ENCODE measurements around the gene SLC7A14. TPM values are rescaled to one million over a fixed set of nuclear protein-coding genes. Genes with fewer than 3 reads are reported as not detected.

Gene SLC7A14
- 0.10 TPM for total RNA-seq

DNA sequence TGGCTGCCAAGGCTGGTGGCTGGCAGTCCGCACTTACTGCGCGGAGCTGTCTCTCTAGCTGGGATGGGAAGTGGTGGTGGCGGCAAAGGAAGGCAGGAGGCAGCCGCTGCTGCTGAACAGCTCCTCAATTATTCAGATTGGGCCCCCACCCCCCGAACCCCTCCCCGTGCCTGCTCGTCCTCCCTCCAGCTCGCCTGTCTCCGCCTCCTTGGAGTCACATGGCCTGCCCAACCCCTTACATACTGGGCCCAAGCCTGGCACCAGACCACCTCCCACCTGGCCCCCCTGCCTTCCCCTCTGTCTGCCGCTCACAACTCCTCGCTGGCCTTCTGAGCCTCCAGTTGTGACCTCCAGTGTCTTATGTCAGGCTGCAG, at the start of gene SLC7A14:
TSS of gene SLC7A14 (minus strand) at position 139 of the 374 bp plus-strand sequence. CDS start 59,139 bp downstream, outside the sequence.
- peak; percentile 2 for DNase-seq

DNA sequence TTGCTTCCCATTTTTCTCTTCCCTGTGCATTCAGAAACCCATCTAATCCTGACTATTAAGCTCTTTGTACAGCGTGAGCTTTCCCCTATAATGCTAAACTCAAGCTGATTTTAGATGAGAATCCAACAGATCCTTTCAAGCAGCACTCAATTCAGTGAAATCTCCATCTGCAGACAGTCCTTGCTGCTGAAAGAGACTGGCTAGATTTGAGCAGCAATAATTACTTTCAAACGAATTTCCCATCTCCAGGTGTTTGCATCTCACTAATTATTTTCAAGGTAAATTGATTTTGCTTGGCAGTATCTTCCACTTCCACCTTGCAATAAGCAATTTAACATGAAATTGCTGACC, 49.5 kb upstream of the SLC7A14 start:
- no peak for DNase-seq

DNA sequence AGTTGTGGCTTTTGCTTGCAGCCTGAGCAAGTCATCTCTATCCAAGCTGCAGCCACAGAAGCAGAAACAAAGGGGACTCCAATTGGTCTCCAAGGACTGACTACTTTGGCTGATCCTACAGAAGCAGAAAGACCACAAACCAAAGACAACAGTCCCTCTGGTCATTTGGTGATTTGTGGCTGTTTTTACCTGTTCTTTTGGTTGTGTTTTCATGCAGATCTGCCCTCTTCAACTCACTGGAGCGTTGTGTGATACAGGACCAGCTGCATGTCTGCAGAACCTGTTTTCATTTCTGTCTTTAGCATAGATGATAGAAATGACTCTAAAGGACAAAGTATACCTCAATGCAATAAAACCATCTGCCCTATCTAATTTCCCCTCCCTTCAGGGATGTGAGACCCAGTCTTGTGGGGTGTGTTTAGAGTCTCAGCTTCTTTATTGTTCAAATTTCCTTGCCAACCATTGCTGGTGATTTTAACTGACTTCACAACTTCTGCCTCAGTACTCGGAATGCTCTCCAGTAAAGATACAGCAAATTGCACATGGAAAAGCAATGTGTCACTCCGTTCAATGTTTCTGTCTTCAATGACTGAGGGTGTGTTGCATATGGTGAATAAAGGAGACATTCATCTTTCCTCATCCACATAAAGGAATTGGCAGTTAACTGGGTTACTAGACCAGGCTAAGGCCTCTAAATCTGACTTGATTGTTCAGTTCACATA, 48.9 kb upstream of the SLC7A14 start:
- DNase-seq = no peak

DNA sequence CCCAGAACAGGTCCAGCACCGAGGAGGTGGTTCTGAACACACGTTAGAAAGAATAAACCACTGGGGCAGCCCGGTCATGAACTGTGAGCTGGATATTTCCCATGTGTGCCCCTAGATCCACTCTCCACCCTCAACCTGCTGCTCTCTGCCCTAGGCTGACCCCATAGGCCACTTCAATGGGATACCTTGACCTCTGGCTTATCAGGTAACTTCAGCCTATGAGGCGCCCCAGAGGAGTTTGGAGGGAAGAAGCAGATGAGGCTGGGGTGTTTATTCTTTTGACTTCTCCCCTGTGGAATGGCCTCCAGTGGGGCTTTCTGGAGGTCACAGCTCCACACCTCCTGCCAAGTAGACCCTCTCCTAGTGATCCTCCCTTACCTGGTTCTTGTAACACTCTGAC, 47.7 kb upstream of the SLC7A14 start:
- no peak for DNase-seq

DNA sequence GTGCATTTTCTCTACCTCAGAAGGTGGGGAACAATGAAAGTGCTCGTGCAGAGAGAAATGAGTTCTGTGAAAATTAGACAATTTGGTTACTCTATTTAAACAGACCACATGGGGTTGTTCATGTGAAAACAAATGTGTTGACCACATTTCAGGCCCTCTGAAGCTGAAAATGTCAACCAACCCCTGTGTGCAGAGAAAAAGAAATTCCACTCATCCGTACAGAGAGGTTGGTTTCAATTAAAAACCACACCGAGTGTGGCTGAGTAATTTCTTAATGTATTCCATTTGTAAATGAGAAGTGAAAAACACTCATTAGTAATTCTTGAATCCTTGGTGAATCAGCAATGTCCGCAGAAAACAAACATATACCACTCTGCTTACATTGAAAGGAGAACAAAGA, 46.9 kb upstream of the SLC7A14 start:
- no peak for DNase-seq

DNA sequence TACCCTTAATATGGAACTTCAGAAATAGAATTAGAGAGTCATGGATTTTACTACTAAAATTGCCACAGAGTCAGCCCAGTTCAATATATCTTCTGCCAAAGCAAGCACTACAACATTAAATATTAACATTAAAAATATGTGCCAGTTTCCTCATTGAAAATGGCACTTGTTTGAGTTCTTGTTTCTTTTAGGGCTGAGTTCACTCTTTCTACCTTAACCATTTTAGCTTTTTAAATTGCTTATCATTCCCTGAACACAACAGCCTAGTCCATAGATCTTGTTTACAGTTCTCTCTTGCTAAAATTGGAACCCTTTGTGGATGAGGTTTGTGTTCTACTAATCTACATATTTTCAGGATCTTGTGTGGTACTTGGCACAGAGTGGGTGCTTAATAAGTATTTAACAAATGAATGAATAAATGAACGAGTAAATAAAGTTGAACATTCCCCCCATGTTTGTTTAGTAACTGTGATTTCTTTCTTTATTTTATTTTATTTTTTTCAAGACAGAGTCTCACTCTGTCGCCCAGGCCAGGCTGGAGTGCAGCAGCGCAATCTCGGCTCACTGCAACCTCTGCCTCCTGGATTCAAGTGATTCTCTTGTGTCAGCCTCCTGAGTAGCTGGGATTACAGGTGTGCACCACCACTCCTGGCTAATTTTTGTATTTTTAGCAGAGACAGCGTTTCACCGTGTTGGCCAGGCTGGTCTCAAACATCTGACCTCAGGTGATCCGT, 46.0 kb upstream of the SLC7A14 start:
- no peak for DNase-seq

DNA sequence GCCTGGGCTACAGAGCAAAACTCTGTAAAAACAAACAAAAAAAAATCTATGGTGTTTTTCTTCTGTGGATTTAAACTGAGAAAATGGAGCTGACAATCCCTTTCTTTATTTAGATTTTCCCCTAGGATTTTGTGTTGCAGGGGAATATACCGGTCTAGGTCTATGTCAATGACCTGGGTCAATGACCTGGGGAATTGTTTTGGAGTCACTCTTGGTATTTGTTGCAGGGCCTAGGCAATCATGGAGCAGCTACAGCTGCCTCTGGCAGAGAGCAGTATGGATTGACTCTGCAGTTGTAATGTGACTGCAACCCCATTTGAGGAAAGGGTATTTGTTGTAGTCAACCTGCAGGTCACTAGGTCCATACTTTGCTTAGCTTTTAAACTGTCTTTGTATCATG, 37.6 kb upstream of the SLC7A14 start:
- DNase-seq = no peak

DNA sequence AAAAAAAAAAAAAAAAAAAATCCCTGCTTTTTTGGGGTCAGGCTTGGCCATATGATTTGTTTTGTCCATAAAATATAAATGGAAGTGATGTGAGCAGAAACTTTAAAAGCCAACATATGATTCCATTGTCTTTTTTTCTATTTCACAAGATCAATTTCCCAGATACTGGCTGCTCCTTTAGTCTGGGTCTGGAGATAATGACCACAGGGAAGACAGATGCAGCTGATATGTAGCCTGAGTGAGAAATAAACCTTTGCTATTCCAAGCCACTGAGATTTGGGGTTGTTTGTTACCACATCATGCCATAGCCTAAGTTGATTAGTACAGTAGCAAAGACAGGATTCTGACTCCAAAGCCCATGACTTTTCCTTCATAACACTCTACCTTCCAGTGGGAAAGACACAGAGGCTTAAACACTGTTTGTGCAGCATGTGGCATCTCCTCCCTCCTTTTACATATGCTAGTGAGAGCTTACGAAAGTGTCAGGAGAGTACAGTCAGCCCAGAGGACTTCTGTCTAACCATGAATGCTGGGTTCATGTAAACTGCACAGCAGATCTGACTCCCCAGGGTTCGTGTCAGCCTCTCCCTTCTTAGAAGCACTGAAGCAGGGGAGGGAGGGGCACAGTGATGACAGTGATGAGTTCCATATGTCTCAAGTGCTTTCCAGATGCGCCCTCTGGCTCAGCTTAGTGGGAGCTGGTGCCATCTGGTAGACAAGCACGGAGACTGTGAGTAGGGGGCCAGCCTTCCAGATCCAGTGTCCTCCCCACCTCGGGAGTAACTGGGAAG, 36.7 kb upstream of the SLC7A14 start:
- peak; percentile 79 for DNase-seq

DNA sequence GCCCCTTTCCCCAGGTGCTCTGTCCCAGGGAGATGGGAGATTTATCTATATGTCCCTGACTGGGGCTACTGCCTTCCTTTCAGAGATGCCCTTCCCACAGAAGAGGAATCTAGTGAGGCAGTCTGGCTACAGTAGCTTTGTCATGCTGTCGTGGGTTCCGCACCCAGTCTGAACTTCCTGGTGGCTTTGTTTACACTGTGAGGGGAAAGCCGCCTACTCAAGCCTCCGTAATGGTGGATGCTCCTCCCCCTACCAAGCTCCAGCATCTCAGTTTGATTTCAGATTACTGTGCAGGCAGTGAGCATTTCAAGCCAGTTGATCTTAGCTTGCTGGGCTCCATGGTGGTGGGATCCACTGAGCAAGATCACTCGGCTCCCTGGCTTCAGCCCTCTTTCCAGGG, 35.4 kb upstream of the SLC7A14 start:
- no peak for DNase-seq

DNA sequence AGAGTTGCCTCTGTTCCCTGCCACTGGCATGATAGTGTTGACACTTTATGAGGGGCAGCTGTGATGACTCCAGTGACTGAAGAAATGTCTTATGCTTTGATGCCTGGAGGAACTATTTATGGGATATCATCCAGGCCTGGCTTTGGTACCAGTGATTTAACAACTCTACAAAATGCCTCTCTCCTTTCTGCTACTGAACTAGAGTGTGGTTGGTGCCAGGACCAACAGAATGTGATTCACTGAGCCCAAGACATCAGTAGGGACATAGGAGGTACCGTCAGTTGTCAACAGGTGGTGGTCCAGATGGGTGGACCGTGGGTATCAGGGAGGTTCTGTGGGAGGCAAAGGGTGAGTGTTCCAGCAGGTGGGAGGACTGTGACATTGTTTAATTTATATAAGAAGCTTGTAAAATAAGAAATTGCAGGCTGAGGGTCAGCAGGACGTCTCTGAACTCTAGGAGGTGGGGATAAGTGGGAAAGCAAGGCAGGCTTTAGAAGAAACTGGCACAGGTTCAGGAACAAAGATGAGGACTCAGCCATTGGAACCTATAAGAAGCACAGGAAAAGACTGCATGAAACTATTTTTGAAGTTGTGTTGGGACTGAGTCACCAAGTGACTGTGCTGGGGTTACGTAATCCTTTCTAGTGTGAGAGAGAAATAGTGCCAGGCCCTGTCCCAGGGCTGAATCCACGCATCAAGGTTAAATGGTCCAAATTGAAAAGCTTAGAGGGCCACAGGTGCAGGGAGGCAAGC, 28.5 kb upstream of the SLC7A14 start:
- DNase-seq = no peak

DNA sequence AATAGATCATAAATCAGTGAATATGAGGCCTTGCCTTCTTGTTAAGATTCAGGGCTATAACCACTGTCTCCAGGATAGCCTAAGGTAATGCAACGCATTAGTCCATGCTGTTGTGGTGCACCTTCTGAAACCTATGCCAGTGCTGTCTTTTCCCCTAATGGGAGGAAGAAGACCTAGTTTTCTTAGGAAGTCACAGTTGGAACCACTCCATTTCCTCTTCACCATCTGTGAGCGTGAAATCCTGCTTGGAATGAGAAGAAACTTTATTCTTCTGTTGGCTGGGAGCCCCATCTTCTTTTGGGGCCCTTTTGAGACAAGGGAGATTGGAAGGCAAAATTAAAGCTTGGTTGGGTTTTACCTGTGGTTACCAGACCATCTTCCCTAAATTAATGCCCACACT, 25.9 kb upstream of the SLC7A14 start:
- DNase-seq = no peak

DNA sequence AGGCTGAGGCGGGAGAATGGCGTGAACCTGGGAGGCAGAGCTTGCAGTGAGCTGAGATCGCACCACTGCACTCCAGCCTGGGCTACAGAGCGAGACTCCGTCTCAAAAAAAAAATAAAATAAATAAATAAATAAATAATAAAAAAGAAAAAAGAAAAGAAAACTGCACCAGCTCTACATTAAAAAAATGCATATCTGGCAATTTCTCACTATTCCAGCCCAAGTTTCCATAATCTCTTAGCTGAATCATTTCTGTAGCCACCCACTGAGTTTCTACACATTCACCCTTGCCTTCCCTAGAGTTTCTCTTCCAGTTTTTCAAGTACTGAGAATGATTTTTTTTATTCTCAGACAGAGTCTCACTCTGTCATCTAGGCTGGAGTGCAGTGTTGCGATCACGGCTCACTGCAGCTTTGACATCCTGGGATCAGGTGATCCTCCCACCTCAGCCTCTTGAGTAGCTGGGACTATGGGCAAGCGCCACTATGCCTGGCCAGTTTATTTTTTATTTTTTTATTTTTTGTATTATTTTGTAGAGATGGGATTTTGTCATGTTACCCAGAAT, 24.5 kb upstream of the SLC7A14 start:
- DNase-seq = no peak

DNA sequence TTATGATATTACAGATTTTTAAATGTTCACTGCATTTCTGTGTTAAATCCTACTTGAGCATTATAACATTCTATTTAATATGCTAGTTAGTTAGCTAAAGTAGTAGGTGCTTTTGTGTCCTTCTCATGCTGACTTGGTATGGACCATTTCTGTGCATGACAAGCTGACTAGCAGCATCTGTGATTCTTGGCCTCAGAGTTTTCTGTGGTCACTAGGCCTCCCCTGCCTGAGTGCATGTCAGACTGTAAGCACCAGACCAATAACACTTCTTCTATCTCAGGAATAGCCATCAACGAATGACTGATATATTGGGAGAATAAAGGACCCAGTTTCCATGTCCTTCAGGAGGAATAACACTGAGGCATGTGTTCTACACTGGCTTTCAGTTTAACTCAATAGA, 22.6 kb upstream of the SLC7A14 start:
- DNase-seq = no peak

DNA sequence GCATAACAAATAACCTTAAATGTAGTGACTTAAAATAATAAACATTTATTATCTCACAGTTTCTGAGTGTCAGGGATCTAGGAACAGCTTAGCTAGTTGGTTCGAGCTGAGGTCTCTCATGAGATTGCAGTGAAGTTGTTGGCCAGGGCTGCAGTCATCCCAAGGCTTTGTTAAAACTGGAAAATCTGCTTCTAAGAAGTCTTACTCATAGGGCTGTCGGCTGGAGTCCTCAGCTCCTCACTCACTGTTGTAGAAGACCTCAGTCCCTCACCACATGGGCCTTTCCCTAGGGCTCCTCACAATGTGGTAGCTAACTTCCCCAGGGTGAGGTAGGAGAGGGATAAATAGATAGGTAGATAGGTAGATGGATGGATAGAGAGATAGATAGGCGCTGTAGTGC, 20.8 kb upstream of the SLC7A14 start:
- no peak for DNase-seq

DNA sequence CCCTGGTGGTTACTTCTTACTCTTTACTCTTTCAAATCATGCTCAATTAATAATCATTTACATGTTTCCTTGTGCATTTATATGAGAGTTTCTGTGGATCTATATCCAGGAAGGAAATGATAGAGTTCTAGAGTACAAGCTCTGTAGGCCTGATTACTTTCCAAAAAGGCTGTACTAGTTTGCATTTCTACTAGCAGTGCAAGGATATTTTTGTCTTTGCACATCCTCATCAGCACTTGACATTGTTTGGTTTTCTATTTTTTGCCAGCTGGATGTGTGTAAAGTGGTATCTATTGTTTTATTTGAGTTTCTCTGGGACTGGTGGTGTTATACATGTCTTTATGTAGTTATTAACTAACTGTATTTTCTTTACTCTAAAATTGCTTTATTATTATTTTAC, 19.6 kb upstream of the SLC7A14 start:
- no peak for DNase-seq

DNA sequence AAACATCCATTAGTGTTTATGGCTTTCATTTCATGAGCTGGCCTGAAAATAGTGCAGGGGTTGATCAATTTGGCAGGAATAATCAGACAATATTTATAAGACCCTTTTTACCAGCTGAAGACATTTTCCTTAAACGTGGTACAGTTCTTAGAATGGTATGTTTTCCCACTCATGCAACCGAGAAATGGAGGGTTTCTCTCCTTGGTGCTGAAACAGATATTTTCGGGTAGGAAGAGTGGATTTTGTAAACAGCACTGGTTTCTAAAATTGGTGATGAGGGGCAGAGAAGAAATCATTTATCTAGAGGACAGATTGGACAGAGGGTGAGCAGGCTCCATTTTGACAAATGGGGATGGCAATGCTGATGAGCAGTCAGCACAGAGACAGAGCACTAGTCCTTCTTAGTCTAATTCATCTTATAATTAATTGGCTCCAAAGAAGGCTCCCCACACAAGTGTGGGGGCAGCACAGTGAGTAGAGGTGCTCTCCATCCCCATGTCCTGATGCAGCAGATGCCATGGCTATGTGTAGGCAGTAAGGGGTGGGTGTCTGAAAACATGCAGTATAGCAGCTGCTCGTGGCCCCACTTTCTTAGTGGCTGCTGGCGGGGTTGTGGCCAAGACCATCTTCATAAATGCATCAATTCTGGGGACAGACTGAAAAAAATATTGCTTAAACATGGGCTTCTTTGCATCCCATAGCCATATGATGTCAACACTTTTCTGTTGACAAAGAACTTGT, 18.1 kb upstream of the SLC7A14 start:
- no peak for DNase-seq

DNA sequence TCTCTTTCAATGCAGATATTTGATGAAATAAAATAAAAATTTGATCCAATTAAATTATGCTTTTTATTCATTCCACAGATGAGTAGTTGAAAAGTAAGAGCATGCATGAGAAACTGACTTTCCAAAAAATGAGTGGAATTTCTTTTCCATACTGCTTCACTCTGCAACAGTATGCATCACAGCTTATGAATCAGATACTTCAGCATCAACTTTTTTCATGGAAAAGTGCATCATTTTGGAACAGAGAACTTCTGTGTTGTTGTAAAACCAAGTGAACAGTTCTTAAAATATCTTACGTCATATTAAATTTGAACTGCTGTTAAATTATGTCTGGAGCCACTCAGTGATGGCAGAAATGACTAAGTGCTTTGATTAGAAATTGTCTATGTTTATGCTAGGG, 16.7 kb upstream of the SLC7A14 start:
- no peak for DNase-seq

DNA sequence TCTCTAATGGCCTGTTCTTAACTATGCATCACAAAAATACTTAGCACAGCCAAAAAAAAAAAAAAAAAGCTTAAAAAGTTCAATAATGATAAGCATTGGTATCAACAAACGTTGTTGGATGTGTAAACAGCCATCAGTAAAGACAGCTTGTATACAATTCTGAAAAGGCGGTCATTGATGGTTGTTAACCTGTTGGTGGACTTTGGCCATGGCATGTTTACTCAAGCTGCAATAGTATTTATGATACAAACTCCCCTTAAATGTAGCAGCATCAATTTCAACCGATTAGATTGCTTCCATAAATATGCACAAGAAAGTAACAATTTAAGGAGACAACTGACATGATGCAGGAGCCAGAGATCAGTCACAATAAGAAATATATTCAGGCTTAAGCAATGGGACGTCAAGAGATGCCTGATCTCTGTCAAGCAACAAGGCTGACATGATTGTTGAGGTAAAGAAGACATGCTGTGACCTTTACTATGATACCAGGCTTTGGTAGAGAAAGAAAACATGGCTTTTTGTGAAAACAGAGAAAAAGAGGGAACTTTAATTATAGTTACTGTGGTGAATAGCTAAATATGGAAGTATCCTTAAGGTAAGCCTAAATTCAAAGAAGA, 14.2 kb upstream of the SLC7A14 start:
- DNase-seq = no peak

DNA sequence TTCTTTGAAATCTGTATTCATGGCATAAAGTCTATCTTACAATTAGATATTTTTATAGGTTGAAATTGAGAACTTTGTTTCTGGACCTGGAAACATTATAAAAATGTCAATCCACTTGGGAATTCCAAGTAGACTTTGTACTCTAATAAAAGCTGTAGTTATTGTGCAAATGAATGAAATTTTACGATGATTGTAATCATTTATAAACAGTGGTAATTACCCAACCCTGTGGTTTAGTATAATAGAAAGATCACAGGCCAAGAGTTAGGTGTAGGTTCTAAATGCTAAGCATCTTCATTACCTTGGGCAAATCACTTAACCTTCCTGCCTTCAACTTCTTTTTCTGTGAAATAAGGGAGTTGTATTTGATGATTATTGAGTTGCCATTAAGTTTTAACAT, 13.2 kb upstream of the SLC7A14 start:
- no peak for DNase-seq

DNA sequence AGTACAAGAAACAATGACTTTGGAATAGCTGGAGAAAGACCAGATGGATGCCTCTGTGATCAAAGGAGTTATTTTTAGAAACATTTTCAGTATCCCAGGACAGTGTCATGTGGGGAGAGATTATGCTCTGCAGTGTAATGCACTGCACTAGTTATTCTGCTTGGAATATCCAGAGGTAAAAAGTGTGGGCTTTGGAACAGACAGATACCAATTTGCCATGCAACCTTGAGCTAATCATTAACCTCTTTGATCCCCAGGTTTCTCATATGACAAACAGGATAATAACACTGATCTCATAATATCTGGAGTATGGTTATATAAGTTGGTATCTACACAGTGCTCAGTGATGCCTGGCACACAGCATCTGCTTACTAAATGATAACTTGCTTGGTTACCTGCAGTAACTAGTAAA, 12.2 kb upstream of the SLC7A14 start:
- DNase-seq = no peak

DNA sequence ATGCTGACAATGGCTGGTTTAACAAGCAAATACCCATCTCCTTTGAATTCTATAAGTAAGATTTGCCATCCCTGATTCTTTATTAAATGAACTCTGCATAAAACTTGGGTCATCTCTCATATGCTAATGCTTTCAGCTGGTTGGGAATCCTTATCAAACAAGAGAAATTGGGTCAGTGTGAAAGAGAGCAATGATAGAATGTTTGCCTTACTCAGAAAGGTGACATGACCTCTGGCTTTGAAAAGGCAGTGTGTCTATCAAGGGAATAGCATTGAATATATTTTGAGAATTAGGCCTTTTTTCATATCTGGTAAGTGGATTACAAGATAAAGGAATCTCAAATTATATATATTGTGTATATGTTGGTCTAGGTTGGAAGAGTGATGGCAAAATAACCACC, 8.7 kb upstream of the SLC7A14 start:
- DNase-seq = no peak
